A673 (cell line): ENCODE results near the gene FRMPD1. TPM values are rescaled to one million over a fixed set of nuclear protein-coding genes. Genes with fewer than 3 reads are reported as not detected.

Experiments
- BruUV-seq: library from RNA; stranded (reverse); fragments of 400-500 nt; replicated peaks from 2 replicates; lab custom pipeline; 2021; lab: Mats Ljungman, UMichigan
- CTCF ChIA-PET: fragments of 300-600 bp; sonication (Branson Sonifier 250); formaldehyde crosslinking; loops from one replicate; lab custom pipeline; 2022; ENCODE audit warnings: antibody characterized with exemption; lab: Charles Lee
- POLR2A ChIA-PET: fragments of 300-600 bp; sonication (Branson Sonifier 250); formaldehyde crosslinking; loops from one replicate; lab custom pipeline; 2022; ENCODE audit warnings: antibody characterized with exemption; ENCODE audit not compliant: low non-redundant PET; lab: Charles Lee
- DNase-seq: peaks from one replicate; pipeline ENCODE4 v3.0.0-alpha.2; 2015; ENCODE audit warnings: low spot score
- H3K27ac ChIP-seq: fragments of 200-600 bp; sonication (generic); 2 replicates; pipeline ENCODE4 v1.5.1; 2016; ENCODE audit warnings: mixed run types, low read depth, mild to moderate bottlenecking, mixed read lengths, antibody characterized with exemption, low read length; ENCODE audit not compliant: poor library complexity, severe bottlenecking
- H3K27me3 ChIP-seq: fragments of 200-600 bp; sonication (generic); replicated peaks from 2 replicates; pipeline ENCODE4 v1.6.1; 2017; ENCODE audit warnings: mixed run types, low read depth, mild to moderate bottlenecking, mixed read lengths, antibody characterized with exemption, low read length; ENCODE audit not compliant: insufficient read depth, poor library complexity
- H3K36me3 ChIP-seq: fragments of 200-600 bp; sonication (generic); 2 replicates; pipeline ENCODE4 v1.6.1; 2016; ENCODE audit warnings: mixed run types, mild to moderate bottlenecking, mixed read lengths, antibody characterized with exemption, low read length; ENCODE audit not compliant: insufficient read depth, poor library complexity, severe bottlenecking
- H3K4me1 ChIP-seq: fragments of 200-600 bp; sonication (generic); 2 replicates; pipeline ENCODE4 v1.6.1; 2017; ENCODE audit warnings: mixed run types, mild to moderate bottlenecking, mixed read lengths, antibody characterized with exemption, low read length; ENCODE audit not compliant: insufficient read depth, poor library complexity, severe bottlenecking
- H3K4me3 ChIP-seq: fragments of 200-600 bp; sonication (generic); 2 replicates; pipeline ENCODE4 v1.5.1; 2016; ENCODE audit warnings: low read depth, mixed run types, mild to moderate bottlenecking, mixed read lengths, low read length; ENCODE audit not compliant: poor library complexity, severe bottlenecking
- H3K9me3 ChIP-seq: fragments of 200-600 bp; sonication (generic); 2 replicates; pipeline ENCODE4 v1.6.1; 2016; ENCODE audit warnings: mixed run types, low read depth, mild to moderate bottlenecking, mixed read lengths, antibody characterized with exemption, low read length; ENCODE audit not compliant: poor library complexity, severe bottlenecking
- CTCF ChIP-seq: fragments of 300-800, 200-600 bp; sonication (generic); conservative IDR thresholded peaks from 2 replicates; pipeline ENCODE4 v1.5.1; 2017; ENCODE audit warnings: low read depth, mild to moderate bottlenecking, antibody characterized with exemption, low read length, moderate library complexity, mixed read lengths
- EZH2 ChIP-seq: fragments of 200-600 bp; sonication (generic); IDR thresholded peaks from 2 replicates; pipeline ENCODE4 v1.6.1; 2017; ENCODE audit warnings: borderline replicate concordance, low read depth, mild to moderate bottlenecking, mixed read lengths, antibody characterized with exemption, low read length; ENCODE audit not compliant: poor library complexity, severe bottlenecking
- intact Hi-C: fragments of 100-400 bp; cut with micrococcal nuclease; formaldehyde crosslinking; loops from one replicate; pipeline ENCODE4 v1.10.0; 2022; ENCODE audit not compliant: unreplicated experiment
- total RNA-seq: library from RNA; stranded (reverse); gene quantifications from 2 replicates; pipeline ENCODE4 v1.2.3, GENCODE V29; 2021

Gene FRMPD1
- total RNA-seq, 1 experiment from 2014 or later: not detected

- H3K36me3 ChIP-seq: no peaks in the 10 kb centered on the region
- H3K27me3 ChIP-seq: peaks cover 42% of the 10 kb centered on the region
- ChIA-PET POLR2A (no interaction called here), CTCF (no interaction called here)
- no peak overlapping the region for H3K4me3 ChIP-seq
- no peak for DNase-seq
- intact Hi-C loops: no loop called here
- no peak for TF ChIP-seq EZH2
- no peak for TF ChIP-seq CTCF
- BruUV-seq: no TSS peak
- no peaks in the 10 kb centered on the region for H3K9me3 ChIP-seq
- H3K4me1 ChIP-seq: no peaks in the 10 kb centered on the region
- H3K27ac ChIP-seq: no peak overlapping the region
Measured at GRCh38 chr9:37641331-37641730, 9.4 kb upstream of the FRMPD1 start.

- BruUV-seq: no TSS peak
- CTCF ChIA-PET: no interaction called here
Measured at GRCh38 chr9:37643214-37643613, 7.5 kb upstream of the FRMPD1 start.

GRCh38 chr9:37645903-37646506, 4.7 kb upstream of the FRMPD1 start:
- no TSS peak for BruUV-seq
- no peaks in the 10 kb centered on the region for H3K36me3 ChIP-seq
- TF ChIP-seq EZH2 (no peak), CTCF (no peak)
- no peak overlapping the region for H3K4me3 ChIP-seq
- H3K9me3 ChIP-seq: no peaks in the 10 kb centered on the region
- ChIA-PET POLR2A (no interaction called here), CTCF (no interaction called here)
- no peak overlapping the region for H3K27ac ChIP-seq
- intact Hi-C loops: no loop called here
- H3K4me1 ChIP-seq: peaks cover under 1% of the 10 kb centered on the region
- no peak for DNase-seq
- H3K27me3 ChIP-seq: peaks cover 77% of the 10 kb centered on the region

More at GRCh38 chr9:37643214-37643613, 7.5 kb upstream of the FRMPD1 start:
- Histone ChIP-seq H3K9me3 (no peaks in the 10 kb centered on the region), H3K27ac (no peak overlapping the region), H3K4me3 (no peak overlapping the region), H3K36me3 (no peaks in the 10 kb centered on the region), H3K4me1 (no peaks in the 10 kb centered on the region), H3K27me3 (peaks cover 53% of the 10 kb centered on the region)
- intact Hi-C loops: no loop called here
- TF ChIP-seq EZH2 (no peak), CTCF (no peak)
- POLR2A ChIA-PET: no interaction called here
- DNase-seq: no peak
